GM18867 (cell line): Measurements from ENCODE around the gene FBXO38.
"Not testable (repeated sequence)": the region's sequence is repeated elsewhere in the genome, so short reads cannot be mapped to it uniquely, and the experiment has no call there.

ENCODE experiments used
- ATAC-seq: cut with Tn5 transposase; IDR thresholded peaks from one replicate; pipeline ENCODE4 v1.9.1; 2021; ENCODE audit warnings: mild to moderate bottlenecking, moderate library complexity; ENCODE audit not compliant: unreplicated experiment

The FBXO38 gene

GRCh38 chr5:148427370-148428042 is 43.7 kb downstream of the FBXO38 start:
- ATAC-seq, result no peak

GRCh38 chr5:148428848-148429247 is 45.1 kb downstream of the FBXO38 start:
- no peak for ATAC-seq

GRCh38 chr5:148433826-148434225 is 50.1 kb downstream of the FBXO38 start:
- no peak for ATAC-seq

- ATAC-seq, result no peak
These were observed 52.3 kb downstream of the FBXO38 start for GRCh38 chr5:148436029-148436428.

- ATAC-seq, result no peak
These were observed 53.5 kb downstream of the FBXO38 start for GRCh38 chr5:148437249-148437648.

- ATAC-seq, result no peak
These were observed 55.2 kb downstream of the FBXO38 start for GRCh38 chr5:148438933-148439332.

- no peak for ATAC-seq
These were observed 59.5 kb downstream of the FBXO38 start for GRCh38 chr5:148443241-148443640.

- ATAC-seq, result peak; percentile 94
These were observed 60.2 kb downstream of the FBXO38 start for GRCh38 chr5:148443998-148444397.

GRCh38 chr5:148445578-148445977 is 61.8 kb downstream of the FBXO38 start:
- ATAC-seq, result no peak

GRCh38 chr5:148446611-148447010 is 62.9 kb downstream of the FBXO38 start:
- ATAC-seq, result no peak

GRCh38 chr5:148452499-148453193 is 68.9 kb downstream of the FBXO38 start:
- no peak for ATAC-seq

- no peak for ATAC-seq
These were observed 70.8 kb downstream of the FBXO38 start for GRCh38 chr5:148454576-148454975.

- no peak for ATAC-seq
These were observed 71.4 kb downstream of the FBXO38 start for GRCh38 chr5:148455185-148455584.

GRCh38 chr5:148457183-148457620 is 73.4 kb downstream of the FBXO38 start:
- ATAC-seq, result peak; percentile 78

- no peak for ATAC-seq
These were observed 74.5 kb downstream of the FBXO38 start for GRCh38 chr5:148458036-148458888.

GRCh38 chr5:148459669-148460068 is 75.9 kb downstream of the FBXO38 start:
- ATAC-seq, result no peak

GRCh38 chr5:148465381-148466235 is 81.8 kb downstream of the FBXO38 start:
- ATAC-seq, result no peak

- no peak for ATAC-seq
These were observed 82.5 kb downstream of the FBXO38 start for GRCh38 chr5:148466236-148466580.

GRCh38 chr5:148467958-148468357 is 84.2 kb downstream of the FBXO38 start:
- no peak for ATAC-seq

GRCh38 chr5:148468746-148469145 is 85.0 kb downstream of the FBXO38 start:
- not testable (repeated sequence) for ATAC-seq

GRCh38 chr5:148469501-148469935 is 85.8 kb downstream of the FBXO38 start:
- no peak for ATAC-seq
